ENCODE data around the gene DDX54.

DDX54 gene

GRCh38 chr12:113165521-113166450 is 19.5 kb downstream of the DDX54 start:
- Mint-ChIP-seq H3K4me3 (no peak overlapping the region), H3K4me1 (peaks cover 4% of the 10 kb centered on the region), H3K9me3 (no peaks in the 10 kb centered on the region), H3K36me3 (peaks cover 98% of the 10 kb centered on the region), H3K27ac (no peak overlapping the region)
- no peak for DNase-seq (ENCODE audit: low spot score in 2 of 2)
- no peak for ATAC-seq

- no peak for ATAC-seq
- Mint-ChIP-seq H3K4me1 (peaks cover 4% of the 10 kb centered on the region), H3K27ac (no peak overlapping the region), H3K36me3 (peaks cover 94% of the 10 kb centered on the region), H3K9me3 (no peaks in the 10 kb centered on the region), H3K4me3 (no peak overlapping the region)
- no peak for DNase-seq (ENCODE audit: low spot score in 2 of 2)
These were observed 21.3 kb downstream of the DDX54 start for GRCh38 chr12:113164014-113164413.

DNA sequence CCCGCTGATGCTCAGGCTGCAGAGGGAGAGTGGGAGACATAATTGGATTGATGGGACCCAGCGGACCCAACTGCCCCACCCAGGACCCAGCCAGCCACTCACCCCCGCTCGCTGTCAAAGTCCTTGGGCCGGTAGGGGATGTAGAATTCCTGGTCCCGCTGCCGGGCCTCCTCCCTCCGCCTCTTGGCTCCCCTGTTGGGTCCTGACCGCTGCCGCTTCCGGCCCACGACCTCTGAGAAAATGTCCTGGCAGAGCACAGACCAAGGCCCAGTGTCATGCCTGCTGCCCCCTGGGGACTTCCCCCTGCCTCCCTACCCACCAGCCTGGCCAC is 22.3 kb downstream of the DDX54 start:
- H3K36me3 Mint-ChIP-seq = peaks cover 94% of the 10 kb centered on the region
- no peak overlapping the region for H3K4me3 Mint-ChIP-seq
- H3K4me1 Mint-ChIP-seq = peaks cover 4% of the 10 kb centered on the region
- DNase-seq (ENCODE audit: low spot score in 2 of 2) (no peak), ATAC-seq (no peak)
- peak overlapping the region; percentile 26 for H3K27ac Mint-ChIP-seq
- H3K9me3 Mint-ChIP-seq = no peaks in the 10 kb centered on the region

DNA sequence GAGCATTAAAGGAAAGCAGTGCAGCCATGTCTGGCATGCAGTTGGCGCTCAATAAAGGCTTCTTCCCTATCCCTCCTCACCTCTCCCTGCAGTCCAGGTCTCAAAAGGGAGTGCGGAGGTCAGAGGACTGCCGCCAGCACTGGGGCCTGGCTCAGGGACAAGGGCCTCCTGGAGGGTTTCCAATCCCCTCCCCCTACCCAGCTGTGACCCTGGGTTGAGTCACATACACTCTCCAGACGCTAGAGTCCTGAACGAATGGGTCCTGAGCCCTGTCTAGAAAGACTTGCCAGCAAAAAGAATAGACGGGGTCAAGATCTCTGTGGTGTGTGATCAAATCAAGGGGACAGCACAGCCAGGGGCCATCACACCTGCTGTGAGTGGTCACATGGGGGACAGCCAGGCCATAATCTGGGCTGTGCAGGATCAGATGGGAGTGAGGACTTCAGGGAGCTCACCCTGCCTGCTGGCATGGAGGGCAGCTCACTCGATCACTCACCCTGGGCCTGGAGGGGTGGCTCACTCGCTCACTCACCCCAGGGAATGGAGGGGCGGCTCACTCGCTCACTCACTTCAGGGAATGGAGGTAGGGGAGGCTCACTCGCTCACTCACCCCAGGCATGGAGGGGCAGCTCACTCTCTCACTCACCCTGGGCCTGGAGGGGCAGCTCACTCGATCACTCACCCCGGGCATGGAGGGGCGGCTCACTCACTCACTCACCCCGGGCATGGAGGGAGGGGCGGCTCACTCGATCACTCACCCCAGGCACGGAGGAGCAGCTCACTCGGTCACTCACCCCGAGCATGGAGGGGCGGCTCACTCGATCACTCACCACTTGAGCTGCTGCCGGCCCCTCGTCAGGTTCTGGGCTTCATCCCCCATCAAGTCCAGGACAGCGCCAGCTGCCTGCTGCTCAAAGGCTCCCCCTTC is 22.9 kb downstream of the DDX54 start:
- peaks cover 94% of the 10 kb centered on the region for H3K36me3 Mint-ChIP-seq
- DNase-seq (ENCODE audit: low spot score in 2 of 2) = no peak

DNA sequence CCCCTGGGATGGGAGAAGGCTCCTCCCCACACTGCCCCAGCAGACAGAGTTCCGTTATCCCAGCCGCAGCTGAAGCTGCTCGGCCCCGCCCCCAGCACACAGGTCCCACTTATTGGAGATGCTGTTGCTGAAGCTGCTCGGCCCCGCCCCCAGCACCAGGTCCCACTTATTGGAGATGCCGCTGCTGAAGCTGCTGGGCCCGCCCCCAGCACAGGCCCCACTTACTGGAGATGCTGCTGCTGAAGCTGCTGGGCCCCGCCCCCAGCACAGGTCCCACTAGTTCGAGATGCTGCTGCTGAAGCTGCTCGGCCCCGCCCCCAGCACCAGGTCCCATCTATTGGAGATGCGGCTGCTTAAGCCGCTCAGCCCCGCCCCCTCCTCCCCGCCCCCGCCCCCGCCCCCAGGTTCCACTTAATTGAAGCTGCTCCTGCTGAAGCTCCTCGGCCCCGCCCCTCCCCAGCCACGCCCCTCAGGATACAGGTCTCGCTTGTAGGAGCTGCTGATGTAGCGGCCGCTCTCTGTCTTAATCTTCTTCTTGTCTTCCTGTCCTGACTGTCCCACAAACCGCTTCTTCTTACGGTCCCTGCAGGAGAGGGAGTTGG is 23.8 kb downstream of the DDX54 start:
- ATAC-seq = peak; percentile 48
- no peak for DNase-seq (ENCODE audit: low spot score in 2 of 2)
- H3K27ac Mint-ChIP-seq = peak overlapping the region; percentile 34
- peaks cover 15% of the 10 kb centered on the region for H3K4me1 Mint-ChIP-seq
- H3K36me3 Mint-ChIP-seq = peaks cover 92% of the 10 kb centered on the region
- H3K4me3 Mint-ChIP-seq = no peak overlapping the region
- H3K9me3 Mint-ChIP-seq = no peaks in the 10 kb centered on the region

More for the DNA sequence above, 22.9 kb downstream of the DDX54 start:
- Mint-ChIP-seq H3K9me3 (no peaks in the 10 kb centered on the region), H3K4me1 (peaks cover 9% of the 10 kb centered on the region), H3K4me3 (no peak overlapping the region), H3K27ac (peak overlapping the region; percentile 26)
- no peak for ATAC-seq

GRCh38 chr12:113159937-113160336 is 25.3 kb downstream of the DDX54 start:
- Mint-ChIP-seq H3K9me3 (no peaks in the 10 kb centered on the region), H3K36me3 (peaks cover 76% of the 10 kb centered on the region), H3K27ac (no peak overlapping the region), H3K4me3 (no peak overlapping the region), H3K4me1 (peaks cover 15% of the 10 kb centered on the region)
- DNase-seq (ENCODE audit: low spot score in 2 of 2) (no peak), ATAC-seq (no peak)

DNA sequence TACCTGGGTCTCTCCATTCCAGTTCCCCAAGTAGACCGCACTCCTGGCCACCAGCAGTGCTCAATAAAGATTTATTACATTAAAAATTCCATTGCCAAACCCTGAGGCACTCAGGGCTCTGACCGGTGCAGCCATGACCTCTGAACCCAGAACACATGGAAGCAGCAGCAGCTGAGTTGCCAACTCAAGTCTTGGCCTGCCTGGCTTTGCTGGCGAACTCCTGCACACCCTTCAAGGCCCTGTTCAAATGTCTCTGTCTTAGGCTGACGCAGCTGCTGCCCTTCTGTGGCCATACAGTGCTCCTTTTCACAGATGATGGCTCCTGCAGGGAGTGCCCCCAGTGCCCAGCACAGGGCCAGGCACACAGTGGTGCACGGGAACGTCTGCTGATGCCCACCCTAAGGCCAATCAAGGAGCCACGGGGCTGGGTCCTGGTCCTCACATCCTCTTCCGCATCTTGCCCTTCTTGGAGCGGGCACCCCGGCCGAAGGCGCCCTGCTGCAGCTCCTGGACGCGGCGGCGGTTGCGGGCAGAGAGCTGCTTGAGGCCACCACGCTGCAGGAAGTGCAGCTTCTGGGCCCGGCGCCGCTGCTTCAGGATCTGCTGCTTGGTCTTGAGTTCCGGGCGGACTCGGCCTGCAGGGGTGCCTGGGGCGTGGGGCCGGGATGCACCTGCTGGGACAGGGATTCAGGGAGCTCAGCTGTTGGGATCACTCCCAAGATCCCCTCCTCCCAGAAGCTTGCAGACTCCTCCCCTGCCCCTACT is 26.7 kb downstream of the DDX54 start:
- ATAC-seq (no peak), DNase-seq (ENCODE audit: low spot score in 2 of 2) (no peak)
- H3K4me1 Mint-ChIP-seq = peaks cover 15% of the 10 kb centered on the region
- no peak overlapping the region for H3K4me3 Mint-ChIP-seq
- no peak overlapping the region for H3K27ac Mint-ChIP-seq
- H3K9me3 Mint-ChIP-seq = no peaks in the 10 kb centered on the region
- peaks cover 65% of the 10 kb centered on the region for H3K36me3 Mint-ChIP-seq

DNA sequence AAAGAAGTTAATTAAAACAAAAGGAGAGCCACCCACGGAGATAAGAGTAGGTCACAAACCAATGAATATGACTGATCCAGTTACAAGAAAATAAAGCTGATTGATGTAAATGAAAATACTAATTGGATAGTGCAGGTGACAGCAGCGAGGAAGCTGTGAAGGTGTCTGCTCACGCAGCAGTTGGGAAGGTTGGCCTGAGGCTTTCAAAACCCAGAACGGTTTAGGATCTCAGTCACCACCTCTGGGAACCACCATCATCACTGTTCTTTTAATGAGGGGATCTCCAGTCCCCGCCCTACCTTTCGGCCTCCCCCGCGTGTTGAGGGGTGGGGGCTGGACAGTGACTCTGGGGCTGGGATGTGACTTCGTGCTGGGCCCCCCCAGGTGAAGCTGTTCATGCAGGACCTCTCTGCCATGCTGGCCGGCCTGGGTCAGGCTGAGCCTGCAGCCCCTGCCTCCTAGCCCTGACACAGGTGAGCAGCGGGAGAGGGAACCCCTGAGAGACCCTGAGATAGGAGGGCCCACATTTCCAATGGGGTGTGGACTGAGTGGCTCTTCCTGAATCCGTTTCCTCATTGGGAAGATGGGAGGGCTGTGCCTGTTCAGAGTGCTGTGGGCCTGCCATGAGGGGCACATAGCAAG is 27.9 kb downstream of the DDX54 start:
- H3K36me3 Mint-ChIP-seq = peaks cover 52% of the 10 kb centered on the region
- DNase-seq (ENCODE audit: low spot score in 2 of 2) (no peak), ATAC-seq (no peak)
- no peak overlapping the region for H3K27ac Mint-ChIP-seq
- peaks cover 27% of the 10 kb centered on the region for H3K4me1 Mint-ChIP-seq
- no peak overlapping the region for H3K4me3 Mint-ChIP-seq
- no peaks in the 10 kb centered on the region for H3K9me3 Mint-ChIP-seq

DNA sequence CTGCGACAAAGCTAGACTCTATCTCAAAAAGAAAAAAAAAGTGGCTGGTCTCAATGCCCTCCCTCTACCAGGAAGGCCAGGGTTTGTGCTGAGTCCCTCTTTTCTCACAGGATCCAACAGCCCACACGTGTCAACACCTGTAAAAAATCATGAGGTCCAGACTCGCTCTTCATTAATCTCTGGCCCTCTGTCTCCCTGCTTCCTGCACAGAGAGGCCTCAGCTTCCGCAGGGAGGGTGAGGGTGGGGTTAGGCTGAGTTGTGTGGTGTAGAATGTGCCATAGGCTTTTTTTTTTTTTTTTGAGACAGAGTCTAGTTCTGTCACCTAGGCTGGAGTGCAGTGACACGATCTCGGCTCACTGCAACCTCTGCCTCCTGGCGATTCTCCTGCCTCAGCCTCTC is 29.6 kb downstream of the DDX54 start:
- ATAC-seq (no peak), DNase-seq (ENCODE audit: low spot score in 2 of 2) (no peak)
- H3K4me3 Mint-ChIP-seq = no peak overlapping the region
- no peak overlapping the region for H3K27ac Mint-ChIP-seq
- H3K4me1 Mint-ChIP-seq = peaks cover 28% of the 10 kb centered on the region
- H3K36me3 Mint-ChIP-seq = peaks cover 35% of the 10 kb centered on the region
- no peaks in the 10 kb centered on the region for H3K9me3 Mint-ChIP-seq

GRCh38 chr12:113155060-113155459 is 30.2 kb downstream of the DDX54 start:
- ATAC-seq (no peak), DNase-seq (ENCODE audit: low spot score in 2 of 2) (no peak)
- H3K27ac Mint-ChIP-seq = no peak overlapping the region
- peak overlapping the region; percentile 75 for H3K4me3 Mint-ChIP-seq
- H3K4me1 Mint-ChIP-seq = peaks cover 28% of the 10 kb centered on the region
- H3K36me3 Mint-ChIP-seq = peaks cover 30% of the 10 kb centered on the region
- no peaks in the 10 kb centered on the region for H3K9me3 Mint-ChIP-seq

GRCh38 chr12:113154351-113154973 is 30.8 kb downstream of the DDX54 start:
- Mint-ChIP-seq H3K27ac (no peak overlapping the region), H3K9me3 (no peaks in the 10 kb centered on the region), H3K4me1 (peaks cover 28% of the 10 kb centered on the region), H3K4me3 (peak overlapping the region; percentile 75), H3K36me3 (peaks cover 28% of the 10 kb centered on the region)
- ATAC-seq (peak; percentile 23), DNase-seq (ENCODE audit: low spot score in 2 of 2) (peak in 1 of 2 donors; percentile 58)

- peak; percentile 46 to 76 for DNase-seq (ENCODE audit: low spot score in 2 of 2)
- H3K4me1 Mint-ChIP-seq = peaks cover 28% of the 10 kb centered on the region
- H3K9me3 Mint-ChIP-seq = no peaks in the 10 kb centered on the region
These were observed 32.2 kb downstream of the DDX54 start for GRCh38 chr12:113152835-113153814.

DNA sequence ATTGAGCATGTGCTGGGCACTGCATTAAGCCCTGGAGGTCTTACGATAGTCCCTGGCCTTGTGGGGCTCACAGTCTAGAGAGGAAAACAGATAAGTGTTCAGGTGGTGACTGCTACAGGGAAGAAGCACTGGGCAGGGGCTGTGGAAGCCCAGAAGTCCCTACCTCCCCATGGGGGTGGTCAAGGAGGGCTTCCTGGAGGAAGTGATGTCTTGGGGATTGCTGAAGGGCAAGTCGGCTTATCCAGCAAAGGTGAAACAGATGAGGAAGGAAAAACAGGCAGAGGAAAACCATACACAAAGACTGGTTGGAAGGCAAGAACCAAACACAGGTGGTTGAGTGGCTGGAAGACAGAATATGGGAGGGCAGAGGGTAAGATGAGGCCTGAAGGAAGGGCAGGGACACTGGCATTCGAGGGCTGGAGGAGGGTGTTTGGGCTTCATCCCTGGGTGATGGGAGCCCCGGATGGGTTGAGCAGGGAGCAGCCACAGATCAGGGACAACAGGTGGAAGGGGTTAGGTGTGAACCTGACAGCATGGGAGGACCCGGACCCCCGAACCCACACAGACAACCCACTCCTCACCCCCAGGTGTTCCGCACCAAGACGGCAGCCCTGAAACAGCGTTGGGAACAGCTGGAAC is 33.0 kb downstream of the DDX54 start:
- Mint-ChIP-seq H3K36me3 (peaks cover 6% of the 10 kb centered on the region), H3K4me1 (peaks cover 23% of the 10 kb centered on the region), H3K4me3 (peak overlapping the region; percentile 75), H3K27ac (peak overlapping the region; percentile 73), H3K9me3 (no peaks in the 10 kb centered on the region)
- DNase-seq (ENCODE audit: low spot score in 2 of 2) (no peak), ATAC-seq (no peak)

More at GRCh38 chr12:113152835-113153814, 32.2 kb downstream of the DDX54 start:
- Mint-ChIP-seq H3K4me3 (peak overlapping the region; percentile 75), H3K36me3 (peaks cover 14% of the 10 kb centered on the region), H3K27ac (no peak overlapping the region)
- ATAC-seq = peak; percentile 83

Data from stimulated activated effector memory CD8-positive, alpha-beta T cell treated with anti-CD3 and anti-CD28 coated beads, Interleukin-12 subunit alpha, Interleukin-12 subunit beta, amount 100 ng/mL, for 72 hours (primary cell).